Measurements from ENCODE around the gene ZBTB47.

The ZBTB47 gene

GRCh38 chr3:42711491-42712343 is 58.2 kb downstream of the ZBTB47 start:
- no peak for DNase-seq (ENCODE audit: low spot score)
- FAIRE-seq, result no peak

- DNase-seq (ENCODE audit: low spot score) (no peak), FAIRE-seq (no peak)
Observed at GRCh38 chr3:42712344-42712648, 58.8 kb downstream of the ZBTB47 start.

GRCh38 chr3:42712688-42713372 is 59.3 kb downstream of the ZBTB47 start:
- DNase-seq (ENCODE audit: low spot score) (no peak), FAIRE-seq (no peak)

DNA sequence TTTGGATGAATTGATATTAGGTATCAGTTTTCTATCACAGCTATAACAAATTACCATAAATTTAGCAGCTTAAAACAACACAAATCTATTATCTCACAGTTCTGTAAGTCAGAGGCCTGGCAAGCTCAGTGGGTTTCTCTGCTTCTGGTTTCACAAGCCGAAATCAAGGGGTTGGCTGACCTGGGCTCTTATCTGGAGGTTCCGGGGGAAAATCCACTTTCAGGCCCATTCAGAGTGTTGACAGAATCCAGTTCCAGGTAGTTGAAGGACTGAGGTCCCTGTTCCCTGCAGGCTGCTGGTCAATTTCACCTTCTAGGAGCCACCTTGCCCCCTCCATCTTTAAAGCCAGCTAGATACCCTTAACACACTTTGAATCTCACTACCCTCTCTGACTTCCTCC is 60.2 kb downstream of the ZBTB47 start:
- DNase-seq (ENCODE audit: low spot score), result no peak
- FAIRE-seq, result no peak

DNA sequence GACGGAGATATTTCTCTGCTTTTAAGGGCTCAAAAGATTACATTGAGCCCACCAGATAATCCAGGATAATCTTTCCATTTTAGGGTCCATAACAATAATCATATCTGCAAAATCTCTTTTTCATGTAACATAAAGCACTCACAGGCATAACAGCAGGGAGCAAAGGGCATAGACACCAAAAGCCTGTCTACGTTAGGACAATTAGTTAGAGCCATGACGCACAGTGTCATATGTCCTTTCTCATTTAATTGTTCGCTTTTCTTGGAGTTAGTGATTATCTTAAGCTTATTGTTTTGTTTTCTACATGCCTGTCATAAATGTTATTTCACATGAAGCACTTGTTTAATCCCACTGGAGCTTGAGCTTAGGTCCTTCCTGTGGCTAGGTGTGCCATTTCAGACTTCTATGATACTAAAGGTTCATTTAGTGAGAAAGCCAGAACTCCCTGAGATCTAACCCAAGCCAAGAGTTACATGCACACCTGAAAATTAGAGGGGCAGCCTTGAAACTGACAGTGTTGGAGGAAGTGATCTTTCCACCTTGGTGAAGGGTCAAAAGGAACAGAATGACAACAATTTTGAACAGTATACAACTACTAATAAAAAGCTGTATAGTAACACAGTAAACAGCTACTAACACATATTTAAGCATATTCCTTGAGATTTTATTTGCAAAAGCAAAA is 60.8 kb downstream of the ZBTB47 start:
- FAIRE-seq (no peak), DNase-seq (ENCODE audit: low spot score) (no peak)
